Measurements from ENCODE around the gene DMBX1. TPM values are rescaled to one million over a fixed set of nuclear protein-coding genes. Genes with fewer than 3 reads are reported as not detected.
A peak's percentile ranks its signal among the peaks of the same experiment; 100 is the strongest.

Gene DMBX1
- total RNA-seq, 1 donor from 2014 or later = not detected

DNA sequence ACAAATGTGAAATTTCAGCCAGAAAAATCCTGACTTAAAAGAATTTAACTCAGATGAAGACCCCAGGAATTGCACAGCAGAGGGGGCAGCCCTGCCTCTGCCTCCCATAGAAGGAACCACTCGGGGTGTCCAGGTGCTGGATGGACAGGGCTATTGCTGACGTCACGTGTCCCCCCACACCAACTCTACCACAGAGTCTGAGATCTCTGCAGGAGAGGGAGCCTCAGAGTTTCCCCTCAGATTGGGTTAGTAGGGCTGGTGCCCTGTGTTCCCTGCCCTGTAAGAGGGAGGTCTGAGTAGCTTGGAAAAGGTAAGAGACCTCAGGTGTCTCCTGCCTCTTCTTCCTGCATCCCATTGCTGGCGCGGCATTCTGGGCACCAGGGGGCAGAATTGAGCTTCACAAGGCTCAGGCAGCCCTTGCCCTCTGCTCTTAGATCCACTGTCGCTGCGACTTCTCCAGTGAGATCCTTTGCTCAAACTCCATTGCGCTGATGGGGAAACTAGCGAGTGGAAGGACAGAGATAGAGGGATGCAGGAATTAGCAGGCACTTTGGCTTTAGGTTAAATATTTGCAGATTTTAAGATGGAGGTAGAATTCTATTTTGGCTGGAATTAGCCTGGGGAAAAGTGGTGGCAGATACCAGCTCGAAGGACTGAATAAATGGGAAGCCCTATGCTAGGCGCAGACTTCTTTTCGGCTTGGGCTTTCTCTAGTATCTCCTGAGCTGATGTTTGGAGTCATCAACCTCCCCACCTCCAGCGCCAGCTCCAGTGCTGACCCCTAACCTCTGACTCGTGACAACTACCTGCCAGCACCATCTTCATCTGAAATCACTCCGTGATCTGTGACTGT lies 42.8 kb upstream of the DMBX1 start:
- DNase-seq = peak; percentile 60
- Mint-ChIP-seq H3K9me3 (no peaks in the 10 kb centered on the region), H3K36me3 (ENCODE audit: low read depth) (no peaks in the 10 kb centered on the region), H3K4me3 (no peak overlapping the region), H3K27me3 (peaks cover 58% of the 10 kb centered on the region), H3K4me1 (peaks cover 18% of the 10 kb centered on the region), H3K27ac (no peak overlapping the region)
- TF ChIP-seq, protein P1, sequence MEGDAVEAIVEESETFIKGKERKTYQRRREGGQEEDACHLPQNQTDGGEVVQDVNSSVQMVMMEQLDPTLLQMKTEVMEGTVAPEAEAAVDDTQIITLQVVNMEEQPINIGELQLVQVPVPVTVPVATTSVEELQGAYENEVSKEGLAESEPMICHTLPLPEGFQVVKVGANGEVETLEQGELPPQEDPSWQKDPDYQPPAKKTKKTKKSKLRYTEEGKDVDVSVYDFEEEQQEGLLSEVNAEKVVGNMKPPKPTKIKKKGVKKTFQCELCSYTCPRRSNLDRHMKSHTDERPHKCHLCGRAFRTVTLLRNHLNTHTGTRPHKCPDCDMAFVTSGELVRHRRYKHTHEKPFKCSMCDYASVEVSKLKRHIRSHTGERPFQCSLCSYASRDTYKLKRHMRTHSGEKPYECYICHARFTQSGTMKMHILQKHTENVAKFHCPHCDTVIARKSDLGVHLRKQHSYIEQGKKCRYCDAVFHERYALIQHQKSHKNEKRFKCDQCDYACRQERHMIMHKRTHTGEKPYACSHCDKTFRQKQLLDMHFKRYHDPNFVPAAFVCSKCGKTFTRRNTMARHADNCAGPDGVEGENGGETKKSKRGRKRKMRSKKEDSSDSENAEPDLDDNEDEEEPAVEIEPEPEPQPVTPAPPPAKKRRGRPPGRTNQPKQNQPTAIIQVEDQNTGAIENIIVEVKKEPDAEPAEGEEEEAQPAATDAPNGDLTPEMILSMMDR (IDR thresholded peaks at IDR 0.05) = peak; percentile 67
- ChIA-PET POLR2A (no interaction called here), CTCF (interaction anchor here (0.8 to 2.2 kb wide), 17 partner anchors 8 to 278 kb away, joined by 3 to 23 read pairs (median 3); partner anchors contain the start of gene MKNK1)
- intact Hi-C loops (cut with micrococcal nuclease) = loop anchor here (1.0 to 5.0 kb wide), 3 partner anchors 81 to 278 kb away; no protein-coding TSS in a partner anchor
- peak; percentile 62 for ATAC-seq (ENCODE audit: low read depth)

DNA sequence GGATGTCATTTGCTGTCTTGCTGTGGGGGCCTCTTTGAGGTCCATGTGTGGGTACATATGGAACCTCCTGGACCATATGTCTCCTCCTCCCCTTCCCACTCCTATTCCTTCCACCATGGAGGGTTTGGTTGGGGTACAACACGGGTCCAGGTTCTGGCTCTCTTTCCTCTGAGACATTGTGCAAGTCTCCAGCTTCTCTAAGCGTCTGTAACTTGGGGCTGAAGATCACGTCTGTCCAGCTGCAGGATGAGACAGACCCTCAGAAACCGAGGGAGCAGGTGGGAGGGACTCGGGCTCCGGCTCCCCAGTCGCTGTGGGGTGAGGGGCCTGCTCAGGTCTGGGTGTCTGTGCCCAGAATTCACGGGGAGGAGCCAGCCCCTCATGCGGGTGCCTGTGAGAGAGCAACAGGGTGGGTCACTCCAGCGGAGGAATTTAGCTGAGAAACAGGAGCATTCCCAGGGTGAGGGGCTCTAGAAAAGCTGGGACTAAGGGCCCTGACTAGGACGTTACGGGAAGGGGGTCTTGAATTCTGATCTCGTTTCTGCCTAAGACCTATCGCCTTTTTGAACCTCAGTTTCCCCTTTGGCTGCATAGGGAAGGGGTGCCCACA lies 42.0 kb upstream of the DMBX1 start:
- H3K27ac Mint-ChIP-seq = no peak overlapping the region

DNA sequence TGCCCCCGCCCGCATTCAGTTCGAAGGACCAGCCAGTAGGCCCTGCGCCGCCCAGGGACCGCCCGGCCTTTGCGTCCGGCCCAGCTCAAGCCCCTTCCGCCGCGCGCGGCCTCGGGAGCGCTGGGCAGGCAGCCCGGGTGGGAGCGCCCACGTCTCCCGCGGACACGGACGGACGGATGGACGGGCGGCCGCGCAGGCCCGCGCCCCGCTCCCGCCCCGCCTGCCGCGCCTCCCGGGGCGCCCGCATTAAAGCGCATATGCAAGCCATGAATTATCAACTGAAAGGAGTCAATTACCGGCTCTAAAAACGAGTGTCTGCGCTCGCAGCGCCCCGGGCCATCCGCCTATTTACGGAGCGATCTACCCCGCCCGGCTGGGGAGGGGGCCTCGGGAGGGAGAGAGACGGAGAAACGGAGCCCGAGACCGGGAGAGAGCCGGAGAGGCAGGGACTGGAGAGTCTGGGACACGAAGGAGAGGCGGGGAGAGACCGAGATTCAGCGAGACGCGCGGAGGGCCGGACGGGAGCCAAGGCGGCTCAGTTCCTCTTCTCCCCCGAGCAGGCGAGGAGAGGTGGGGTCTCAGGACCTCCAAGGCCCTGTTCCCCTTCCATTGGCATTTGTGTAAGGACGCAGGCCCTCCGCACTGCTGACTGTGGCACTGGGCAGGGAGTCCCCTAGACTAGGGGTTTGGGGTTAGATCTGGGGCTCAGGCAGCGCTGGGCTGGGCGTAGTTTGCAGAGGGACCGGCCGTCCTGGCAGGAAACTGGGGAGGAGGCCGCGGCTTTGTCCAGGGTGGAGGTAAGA lies 41.3 kb upstream of the DMBX1 start:
- intact Hi-C loops (cut with micrococcal nuclease) = loop anchor here (5.0 kb wide), 1 partner anchor 99 kb away; no protein-coding TSS in a partner anchor
- ChIA-PET CTCF (interaction anchor here (0.8 to 2.2 kb wide), 4 partner anchors 78 to 84 kb away, joined by 3 to 15 read pairs (median 4); no protein-coding TSS in a partner anchor), POLR2A (no interaction called here)
- peak overlapping the region; percentile 61 for H3K4me3 Mint-ChIP-seq
- H3K27ac Mint-ChIP-seq = no peak overlapping the region
- ATAC-seq (ENCODE audit: low read depth) (no peak), DNase-seq (no peak)
- no peaks in the 10 kb centered on the region for H3K9me3 Mint-ChIP-seq
- peaks cover 64% of the 10 kb centered on the region for H3K27me3 Mint-ChIP-seq
- TF ChIP-seq, protein P1 (IDR thresholded peaks at IDR 0.05) = no peak
- H3K36me3 Mint-ChIP-seq (ENCODE audit: low read depth) = no peaks in the 10 kb centered on the region
- H3K4me1 Mint-ChIP-seq = peaks cover 9% of the 10 kb centered on the region

More for the DNA sequence above, 42.0 kb upstream of the DMBX1 start:
- ATAC-seq (ENCODE audit: low read depth) = no peak
- ChIA-PET CTCF (interaction anchor here (0.8 to 2.2 kb wide), 16 partner anchors 9 to 156 kb away, joined by 3 to 23 read pairs (median 3); partner anchors contain the start of gene MKNK1), POLR2A (no interaction called here)
- DNase-seq = no peak
- Mint-ChIP-seq H3K36me3 (ENCODE audit: low read depth) (no peaks in the 10 kb centered on the region), H3K27me3 (peaks cover 59% of the 10 kb centered on the region), H3K4me3 (no peak overlapping the region), H3K4me1 (peaks cover 14% of the 10 kb centered on the region), H3K9me3 (no peaks in the 10 kb centered on the region)
- TF ChIP-seq, protein P1 (IDR thresholded peaks at IDR 0.05) = no peak
- intact Hi-C loops (cut with micrococcal nuclease) = loop anchor here (1.0 to 5.0 kb wide), 3 partner anchors 81 to 278 kb away; no protein-coding TSS in a partner anchor

DNA sequence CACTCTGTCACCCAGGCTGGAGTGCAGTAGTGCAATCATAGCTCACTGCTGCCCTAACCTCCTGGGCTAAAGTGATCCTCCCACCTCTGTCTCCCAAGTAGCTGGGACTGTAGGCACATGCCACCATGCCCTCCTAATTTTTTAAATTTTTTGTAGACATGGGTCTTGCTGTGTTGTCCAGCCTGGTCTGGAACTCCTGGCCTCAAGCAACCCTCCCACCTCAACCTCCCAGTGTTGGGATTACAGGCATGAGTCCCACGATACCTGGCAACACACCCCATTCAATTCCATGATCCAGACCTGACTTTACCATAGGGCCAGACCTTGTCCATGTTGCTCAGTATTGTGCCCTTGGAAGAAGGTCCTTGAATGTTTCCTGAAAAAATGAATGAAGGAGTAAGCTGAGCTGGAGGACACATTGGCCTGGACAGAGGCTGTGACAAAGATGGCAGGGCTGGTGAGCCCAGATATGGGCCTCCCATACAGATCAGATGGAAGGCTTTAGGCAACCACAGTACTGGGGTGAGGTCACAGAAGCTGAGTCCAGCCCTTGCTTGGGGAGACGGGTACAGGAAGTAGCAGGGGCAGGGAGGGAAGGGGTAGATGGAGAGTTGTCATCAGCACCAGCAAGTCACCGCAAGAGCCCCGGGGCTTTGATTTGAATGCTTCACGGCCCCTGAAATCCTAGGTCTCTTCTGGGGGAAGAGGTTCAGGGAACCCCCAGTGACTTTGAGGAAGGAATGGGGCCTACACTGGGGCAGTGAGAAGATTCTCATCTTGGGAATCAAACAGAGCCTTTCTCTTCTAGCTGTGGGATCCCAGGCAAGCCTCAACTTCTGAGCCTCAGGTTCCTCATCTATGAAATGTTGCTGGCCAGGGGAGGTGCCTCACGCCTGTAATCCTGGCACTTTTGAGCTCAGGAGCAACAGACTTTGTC lies 40.1 kb upstream of the DMBX1 start:
- ATAC-seq (ENCODE audit: low read depth) = no peak
- Mint-ChIP-seq H3K9me3 (no peaks in the 10 kb centered on the region), H3K4me3 (no peak overlapping the region), H3K27me3 (peaks cover 66% of the 10 kb centered on the region), H3K4me1 (peaks cover 9% of the 10 kb centered on the region), H3K27ac (no peak overlapping the region), H3K36me3 (ENCODE audit: low read depth) (no peaks in the 10 kb centered on the region)
- POLR2A ChIA-PET = no interaction called here
- intact Hi-C loops (cut with micrococcal nuclease) = loop anchor here (5.0 kb wide), 1 partner anchor 98 kb away; no protein-coding TSS in a partner anchor
- CTCF ChIA-PET = interaction anchor here (1.4 kb wide), 1 partner anchor 78 kb away, joined by 5 read pairs; no protein-coding TSS in a partner anchor
- no peak for DNase-seq
- TF ChIP-seq, protein P1 (IDR thresholded peaks at IDR 0.05) = no peak

All from activated B cell treated with CpG ODN at 0.5 μM for 24 hours (primary cell).